ENCODE results near the gene MCEE. TPM values are rescaled to one million over a fixed set of nuclear protein-coding genes. Genes with fewer than 3 reads are reported as not detected.
"Not testable (repeated sequence)": the region's sequence is repeated elsewhere in the genome, so short reads cannot be mapped to it uniquely, and the experiment has no call there.

MCEE gene
- total RNA-seq, 1 experiment from 2014 or later = 4.4 TPM

- peak; percentile 27 for DNase-seq (ENCODE audit: low spot score)
These were observed 721 bp downstream of the MCEE start for GRCh38 chr2:71129114-71129901.

- DNase-seq (ENCODE audit: low spot score) = no peak
These were observed 3.1 kb downstream of the MCEE start for GRCh38 chr2:71126957-71127356.

GRCh38 chr2:71125506-71126294 lies 4.3 kb downstream of the MCEE start:
- no peak for DNase-seq (ENCODE audit: low spot score)

- DNase-seq (ENCODE audit: low spot score) = no peak
These were observed 7.4 kb downstream of the MCEE start for GRCh38 chr2:71122387-71123298.

GRCh38 chr2:71121479-71121878 lies 8.6 kb downstream of the MCEE start:
- DNase-seq (ENCODE audit: low spot score) = no peak

- no peak for DNase-seq (ENCODE audit: low spot score)
These were observed 9.8 kb downstream of the MCEE start for GRCh38 chr2:71120195-71120594.

GRCh38 chr2:71117063-71117462 lies 13.0 kb downstream of the MCEE start:
- DNase-seq (ENCODE audit: low spot score) = no peak

- no peak for DNase-seq (ENCODE audit: low spot score)
These were observed 16.2 kb downstream of the MCEE start for GRCh38 chr2:71113843-71114242.

- DNase-seq (ENCODE audit: low spot score) = no peak
These were observed 21.9 kb downstream of the MCEE start for GRCh38 chr2:71108091-71108490.

- DNase-seq (ENCODE audit: low spot score) = not testable (repeated sequence)
These were observed 23.6 kb downstream of the MCEE start for GRCh38 chr2:71106463-71106862.

- no peak for DNase-seq (ENCODE audit: low spot score)
These were observed 26.2 kb downstream of the MCEE start for GRCh38 chr2:71103809-71104208.

- no peak for DNase-seq (ENCODE audit: low spot score)
These were observed 26.9 kb downstream of the MCEE start for GRCh38 chr2:71102981-71103681.

- peak; percentile 49 for DNase-seq (ENCODE audit: low spot score)
These were observed 28.4 kb downstream of the MCEE start for GRCh38 chr2:71101656-71102055.

GRCh38 chr2:71100195-71100964 lies 29.6 kb downstream of the MCEE start:
- peak; percentile 39 for DNase-seq (ENCODE audit: low spot score)

GRCh38 chr2:71092491-71093260 lies 37.4 kb downstream of the MCEE start:
- DNase-seq (ENCODE audit: low spot score) = not testable (repeated sequence)

- DNase-seq (ENCODE audit: low spot score) = not testable (repeated sequence)
These were observed 38.2 kb downstream of the MCEE start for GRCh38 chr2:71091808-71092207.

GRCh38 chr2:71089475-71089874 lies 40.6 kb downstream of the MCEE start:
- DNase-seq (ENCODE audit: low spot score) = not testable (repeated sequence)

- not testable (repeated sequence) for DNase-seq (ENCODE audit: low spot score)
These were observed 44.6 kb downstream of the MCEE start for GRCh38 chr2:71085325-71086003.

GRCh38 chr2:71083752-71084312 lies 46.2 kb downstream of the MCEE start:
- DNase-seq (ENCODE audit: low spot score) = not testable (repeated sequence)
